Ovary (tissue), 9 donors: Measurements from ENCODE around the gene CELA2A. TPM values are rescaled to one million over a fixed set of nuclear protein-coding genes. Genes with fewer than 3 reads are reported as not detected.
"Not testable (repeated sequence)": the region's sequence is repeated elsewhere in the genome, so short reads cannot be mapped to it uniquely, and the experiment has no call there.

ENCODE experiments used
- DNase-seq, 5 donors: peaks; one replicate each; pipeline ENCODE4 v3.0.0-alpha.2; 2019 to 2020
- H3K27ac ChIP-seq, 2 donors: fragments of 200-600 bp; one replicate each; pipeline versions ENCODE4 v1.5.1 to v1.8.0; 2019 to 2022
- H3K27me3 ChIP-seq: fragments of 200-600 bp; one replicate; pipeline ENCODE4 v1.8.0; 2022
- H3K36me3 ChIP-seq: fragments of 200-600 bp; sonication (generic); one replicate; pipeline ENCODE4 v1.5.1; 2019
- H3K4me1 ChIP-seq: one replicate; pipeline ENCODE4 v1.8.1; 2013; ENCODE audit warnings: mild to moderate bottlenecking, moderate library complexity; ENCODE audit not compliant: insufficient read depth
- H3K4me3 ChIP-seq: fragments of 200-600 bp; sonication (generic); one replicate; pipeline ENCODE4 v1.5.1; 2017
- H3K9me3 ChIP-seq, 2 donors: fragments of 200-600 bp in 1 of 2; sonication (generic) in 1 of 2; one replicate each; pipeline versions ENCODE4 v1.5.1 to v1.8.1; 2013 to 2019; ENCODE audit warnings: mild to moderate bottlenecking in 1 of 2, moderate library complexity in 1 of 2
- CTCF ChIP-seq, 3 donors: fragments of 450-650 bp in 2 of 3; fragments of 200-600 bp in 1 of 3; IDR thresholded peaks; one replicate each; pipeline versions ENCODE4 v1.5.1 to v1.8.0; 2016 to 2022; ENCODE audit warnings: antibody characterized with exemption in 3 of 3, mild to moderate bottlenecking in 1 of 3
- EP300 ChIP-seq: sonication (generic); formaldehyde crosslinking; IDR thresholded peaks from one replicate; pipeline ENCODE4 v1.6.1; 2017; ENCODE audit warnings: antibody characterized with exemption
- POLR2A ChIP-seq: fragments of 450-650 bp; IDR thresholded peaks from one replicate; pipeline ENCODE4 v1.6.1; 2017; ENCODE audit warnings: antibody characterized with exemption, mild to moderate bottlenecking, moderate library complexity
- WGBS, 3 donors: extraction: QIAGEN DNeasy Blood & Tissue Kit in 1 of 3; methylation state at CpG; one replicate each; pipeline versions ENCODE4 v1.1.5 to v1.1.7; 2013 to 2017; 5-methylcytosine and 5-hydroxymethylcytosine counted together
- intact Hi-C, 4 donors: fragments of 100-400 bp; cut with DNase I; formaldehyde crosslinking; loops; one replicate each; pipeline versions ENCODE4 v1.11.0 to v1.15.1; 2022 to 2023
- polyA plus RNA-seq, 2 donors: library from polyadenylated mRNA; stranded (reverse); fragments of 200-250 nt in 1 of 2; fragments of 350-450 nt in 1 of 2; fragmentation: Illumina TruSeq in 1 of 2; extraction: RNeasy Lipid Tissue Mini Kit (QIAGEN cat#74804) in 1 of 2; gene quantifications; one replicate each; pipeline ENCODE4 v1.2.3, GENCODE V29; 2013 to 2014
- total RNA-seq, 7 donors: library from RNA; depleted of rRNA in 2 of 7; stranded (reverse); fragments of >200 nt in 2 of 7; fragmentation: NEBNext Ultra II Directional in 3 of 7; extraction: Animal tissue kit (Norgen Biotek cat#: 25700) in 3 of 7; gene quantifications; one replicate each; pipeline versions ENCODE4 v1.1.0 to v1.2.4, GENCODE V29; 2016 to 2023
- donor health status: DM: no; HTN: no; CAD: no; lungs with moderate emphysema.
- donor health status: DM: no; HTN: no; CAD: no.
- donor health status: Bipolar disorder and iron deficiency.
- donor health status: DM: yes; HTN: yes; CAD: no.
- donor health status: DM: no; HTN: no; CAD: no.
- donor health status: DM: yes; HTN: yes; CAD: no.

CELA2A gene
- total and polyA plus RNA-seq, 9 donors, result 0.92 to 9.4 (median 5.0) TPM; not detected in 5

- no peaks in the 10 kb centered on the region for H3K9me3 ChIP-seq
- no peak overlapping the region for H3K27ac ChIP-seq
- no peaks in the 10 kb centered on the region for H3K4me1 ChIP-seq
- no peaks in the 10 kb centered on the region for H3K36me3 ChIP-seq
- 72 to 84% (median 80%) methylated on average over 7 of the region's 7 CpGs for WGBS, 3 donors
- no peak for TF ChIP-seq POLR2A
- no peak for TF ChIP-seq CTCF (IDR thresholded peaks at IDR 0.05)
- TF ChIP-seq EP300, result no peak
- H3K27me3 ChIP-seq, result no peaks in the 10 kb centered on the region
- DNase-seq, result no peak
- no peak overlapping the region for H3K4me3 ChIP-seq
- intact Hi-C loops, result no loop called here
These were observed 9.1 kb downstream of the CELA2A start for GRCh38 chr1:15465674-15466073.

GRCh38 chr1:15466955-15467625 is 10.6 kb downstream of the CELA2A start:
- H3K9me3 ChIP-seq, H3K4me3 ChIP-seq, intact Hi-C loops, H3K4me1 ChIP-seq, DNase-seq, H3K27ac ChIP-seq, H3K36me3 ChIP-seq, H3K27me3 ChIP-seq: not testable (repeated sequence)
- WGBS, 3 donors, result 93 to 94% (median 94%) methylated on average over 22 of the region's 22 CpGs

- no peak overlapping the region for H3K27ac ChIP-seq
- no peaks in the 10 kb centered on the region for H3K9me3 ChIP-seq
- no peak overlapping the region for H3K4me3 ChIP-seq
- intact Hi-C loops, result no loop called here
- DNase-seq, result no peak
- H3K36me3 ChIP-seq, result no peaks in the 10 kb centered on the region
- no peaks in the 10 kb centered on the region for H3K4me1 ChIP-seq
- TF ChIP-seq EP300 (no peak), CTCF (IDR thresholded peaks at IDR 0.05) (no peak), POLR2A (no peak)
- H3K27me3 ChIP-seq, result no peaks in the 10 kb centered on the region
These were observed 11.6 kb downstream of the CELA2A start for GRCh38 chr1:15468145-15468544.

GRCh38 chr1:15469361-15469760 is 12.8 kb downstream of the CELA2A start:
- WGBS, 3 donors, result 42 to 46% (median 44%) methylated on average over 3 of the region's 3 CpGs
- no peak for DNase-seq
- Histone ChIP-seq H3K9me3 (no peaks in the 10 kb centered on the region), H3K27ac (no peak overlapping the region), H3K36me3 (no peaks in the 10 kb centered on the region), H3K27me3 (no peaks in the 10 kb centered on the region), H3K4me1 (no peaks in the 10 kb centered on the region), H3K4me3 (no peak overlapping the region)
- TF ChIP-seq CTCF (IDR thresholded peaks at IDR 0.05) (no peak), EP300 (no peak), POLR2A (no peak)
- intact Hi-C loops, result no loop called here

GRCh38 chr1:15469821-15470448 is 13.4 kb downstream of the CELA2A start:
- H3K27ac ChIP-seq, H3K9me3 ChIP-seq, H3K4me3 ChIP-seq, intact Hi-C loops, H3K36me3 ChIP-seq, H3K4me1 ChIP-seq, DNase-seq, H3K27me3 ChIP-seq: not testable (repeated sequence)
- 74 to 85% (median 83%) methylated on average over 9 of the region's 9 CpGs for WGBS, 3 donors

- H3K27me3 ChIP-seq, H3K36me3 ChIP-seq, intact Hi-C loops, H3K4me1 ChIP-seq, H3K4me3 ChIP-seq, H3K9me3 ChIP-seq, DNase-seq, H3K27ac ChIP-seq: not testable (repeated sequence)
- 89 to 95% (median 89%) methylated on average over 5 of the region's 5 CpGs for WGBS, 3 donors
These were observed 14.5 kb downstream of the CELA2A start for GRCh38 chr1:15471067-15471466.

- intact Hi-C loops, DNase-seq, H3K27me3 ChIP-seq, H3K27ac ChIP-seq, H3K36me3 ChIP-seq, H3K4me1 ChIP-seq, H3K4me3 ChIP-seq, H3K9me3 ChIP-seq: not testable (repeated sequence)
- 84 to 90% (median 89%) methylated on average over 6 of the region's 6 CpGs for WGBS, 3 donors
These were observed 15.2 kb downstream of the CELA2A start for GRCh38 chr1:15471723-15472122.
